Fibroblast of skin of left quadriceps (primary cell): ENCODE measurements around the gene SLC9C2.
"Not testable (repeated sequence)": the region's sequence is repeated elsewhere in the genome, so short reads cannot be mapped to it uniquely, and the experiment has no call there.

ENCODE experiments used
- DNase-seq, 2 experiments: peaks; one replicate each; pipeline ENCODE4 v3.0.0-alpha.2; 2013; ENCODE audit warnings: low read depth in 2 of 2

Gene SLC9C2

GRCh38 chr1:173525926-173526325, 76.9 kb downstream of the SLC9C2 start:
- DNase-seq: no peak

GRCh38 chr1:173523329-173523728, 79.5 kb downstream of the SLC9C2 start:
- no peak for DNase-seq

- DNase-seq: no peak
These were observed 82.1 kb downstream of the SLC9C2 start for GRCh38 chr1:173520799-173521198.

GRCh38 chr1:173514503-173514902, 88.4 kb downstream of the SLC9C2 start:
- DNase-seq: not testable (repeated sequence)

GRCh38 chr1:173509797-173510196, 93.1 kb downstream of the SLC9C2 start:
- no peak for DNase-seq

- DNase-seq: no peak
These were observed 94.3 kb downstream of the SLC9C2 start for GRCh38 chr1:173508541-173508940.

- DNase-seq: no peak
These were observed 95.0 kb downstream of the SLC9C2 start for GRCh38 chr1:173507847-173508209.

- DNase-seq: peak in 1 of 2 experiments; percentile 10
These were observed 95.5 kb downstream of the SLC9C2 start for GRCh38 chr1:173507205-173507846.

- DNase-seq: no peak
These were observed 96.4 kb downstream of the SLC9C2 start for GRCh38 chr1:173506437-173506836.

- DNase-seq: no peak
These were observed 97.5 kb downstream of the SLC9C2 start for GRCh38 chr1:173505391-173505790.

GRCh38 chr1:173504268-173504667, 98.6 kb downstream of the SLC9C2 start:
- no peak for DNase-seq

- peak in 1 of 2 experiments; percentile 6 for DNase-seq
These were observed 99.5 kb downstream of the SLC9C2 start for GRCh38 chr1:173503391-173503790.

GRCh38 chr1:173502104-173502503, 100.8 kb downstream of the SLC9C2 start:
- no peak for DNase-seq

GRCh38 chr1:173499729-173500128, 103.1 kb downstream of the SLC9C2 start:
- no peak for DNase-seq

GRCh38 chr1:173496757-173497320, 106.0 kb downstream of the SLC9C2 start:
- DNase-seq: no peak

- no peak for DNase-seq
These were observed 107.1 kb downstream of the SLC9C2 start for GRCh38 chr1:173495609-173496267.

GRCh38 chr1:173493125-173493524, 109.7 kb downstream of the SLC9C2 start:
- DNase-seq: not testable (repeated sequence)

GRCh38 chr1:173491508-173491907, 111.4 kb downstream of the SLC9C2 start:
- no peak for DNase-seq

- no peak for DNase-seq
These were observed 112.9 kb downstream of the SLC9C2 start for GRCh38 chr1:173489929-173490328.

GRCh38 chr1:173489149-173489600, 113.7 kb downstream of the SLC9C2 start:
- DNase-seq: no peak

GRCh38 chr1:173488001-173488400, 114.9 kb downstream of the SLC9C2 start:
- no peak for DNase-seq

GRCh38 chr1:173485401-173485800, 117.5 kb downstream of the SLC9C2 start:
- DNase-seq: no peak

GRCh38 chr1:173484276-173484675, 118.6 kb downstream of the SLC9C2 start:
- DNase-seq: no peak
